Measurements from ENCODE around the gene FLNB. TPM values are rescaled to one million over a fixed set of nuclear protein-coding genes. Genes with fewer than 3 reads are reported as not detected.

Gene FLNB
- total and polyA plus RNA-seq, 2 of the 8 experiments (the other 6 are each of a cell fraction or from before 2014, with no cell fraction given) = 72.3 to 118 TPM

DNA sequence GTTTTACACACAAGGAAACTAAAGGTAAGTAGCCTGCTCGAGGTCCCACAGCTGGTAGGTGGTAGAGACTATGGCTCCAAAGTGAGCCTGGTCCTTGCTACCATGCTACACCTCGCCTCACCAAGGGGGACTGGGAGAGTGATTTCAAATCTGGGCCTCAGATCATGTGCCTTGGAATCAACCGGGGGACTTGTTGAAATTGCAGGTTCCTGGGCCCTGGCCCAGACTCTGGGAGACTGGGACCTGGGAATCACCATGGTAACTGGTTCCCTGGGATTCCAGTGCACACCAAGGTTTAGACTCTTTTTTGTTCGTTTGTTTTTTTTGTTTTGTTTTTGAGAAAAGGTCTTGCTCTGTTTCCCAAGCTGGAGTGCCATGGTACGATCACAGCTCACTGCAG is 181.5 kb downstream of the FLNB start (continued):
- TF ChIP-seq, protein P1, sequence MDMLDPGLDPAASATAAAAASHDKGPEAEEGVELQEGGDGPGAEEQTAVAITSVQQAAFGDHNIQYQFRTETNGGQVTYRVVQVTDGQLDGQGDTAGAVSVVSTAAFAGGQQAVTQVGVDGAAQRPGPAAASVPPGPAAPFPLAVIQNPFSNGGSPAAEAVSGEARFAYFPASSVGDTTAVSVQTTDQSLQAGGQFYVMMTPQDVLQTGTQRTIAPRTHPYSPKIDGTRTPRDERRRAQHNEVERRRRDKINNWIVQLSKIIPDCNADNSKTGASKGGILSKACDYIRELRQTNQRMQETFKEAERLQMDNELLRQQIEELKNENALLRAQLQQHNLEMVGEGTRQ (IDR thresholded peaks at IDR 0.05; ENCODE audit: low read length) = no peak
- TF ChIP-seq NRF1 (IDR thresholded peaks at IDR 0.05; ENCODE audit: low read depth, low read length) (no peak), RAD21 (IDR thresholded peaks at IDR 0.05 in 1 of 2, conservative IDR thresholded peaks at IDR 0.05 in 1 of 2; ENCODE audit: low read depth in 2 of 2, low read length in 2 of 2) (no peak)
- TF ChIP-seq, protein P2, sequence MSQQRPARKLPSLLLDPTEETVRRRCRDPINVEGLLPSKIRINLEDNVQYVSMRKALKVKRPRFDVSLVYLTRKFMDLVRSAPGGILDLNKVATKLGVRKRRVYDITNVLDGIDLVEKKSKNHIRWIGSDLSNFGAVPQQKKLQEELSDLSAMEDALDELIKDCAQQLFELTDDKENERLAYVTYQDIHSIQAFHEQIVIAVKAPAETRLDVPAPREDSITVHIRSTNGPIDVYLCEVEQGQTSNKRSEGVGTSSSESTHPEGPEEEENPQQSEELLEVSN (IDR thresholded peaks at IDR 0.05) = no peak
